Astrocyte (in vitro differentiated cells and primary cell): Measurements from ENCODE around the gene TRPM2.
"Not testable (repeated sequence)": the region's sequence is repeated elsewhere in the genome, so short reads cannot be mapped to it uniquely, and the experiment has no call there.

ENCODE experiments used
- CTCF ChIP-seq: IDR thresholded peaks from 2 replicates; pipeline ENCODE4 v1.5.1; 2011; ENCODE audit warnings: low read depth, mild to moderate bottlenecking, inconsistent platforms, low read length, moderate library complexity; ENCODE audit not compliant: insufficient read depth
- EZH2 ChIP-seq: IDR thresholded peaks from 2 replicates; pipeline ENCODE4 v1.6.1; 2012; ENCODE audit warnings: mild to moderate bottlenecking, low read length, inconsistent platforms; ENCODE audit not compliant: insufficient read depth

DNA sequence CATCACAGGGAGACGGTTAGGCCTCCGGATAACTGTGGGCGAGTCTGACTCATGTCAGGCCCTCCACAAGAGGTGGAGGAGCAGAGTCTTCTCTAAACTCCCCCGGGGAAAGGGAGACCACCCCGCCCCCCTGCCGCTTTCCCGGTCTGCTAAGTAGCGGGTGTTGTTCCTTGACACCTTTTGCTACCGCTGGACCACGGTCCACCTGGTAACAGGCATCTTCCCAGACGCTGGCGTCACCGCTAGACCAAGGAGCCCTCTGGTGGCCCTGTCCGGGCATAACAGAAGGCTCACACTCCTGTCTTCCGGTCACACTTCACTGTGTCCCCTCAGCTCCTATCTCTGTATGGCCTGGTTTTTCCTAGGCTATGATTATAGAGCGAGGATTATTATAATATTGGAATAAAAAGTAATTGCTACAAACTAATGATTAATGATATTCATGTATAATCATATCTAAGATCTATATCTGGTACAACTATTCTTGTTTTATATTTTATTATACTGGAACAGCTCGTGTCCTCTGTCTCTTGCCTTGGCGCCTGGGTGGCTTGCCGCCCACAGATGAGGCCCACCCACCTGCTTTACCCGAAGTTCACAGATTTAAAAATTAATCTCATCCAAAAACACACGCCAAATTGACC lies 126.3 kb downstream of the TRPM2 start:
- peak; percentile 19 for TF ChIP-seq CTCF
- not testable (repeated sequence) for TF ChIP-seq EZH2
